ENCODE results near the gene SIGLEC6.

The SIGLEC6 gene

DNA sequence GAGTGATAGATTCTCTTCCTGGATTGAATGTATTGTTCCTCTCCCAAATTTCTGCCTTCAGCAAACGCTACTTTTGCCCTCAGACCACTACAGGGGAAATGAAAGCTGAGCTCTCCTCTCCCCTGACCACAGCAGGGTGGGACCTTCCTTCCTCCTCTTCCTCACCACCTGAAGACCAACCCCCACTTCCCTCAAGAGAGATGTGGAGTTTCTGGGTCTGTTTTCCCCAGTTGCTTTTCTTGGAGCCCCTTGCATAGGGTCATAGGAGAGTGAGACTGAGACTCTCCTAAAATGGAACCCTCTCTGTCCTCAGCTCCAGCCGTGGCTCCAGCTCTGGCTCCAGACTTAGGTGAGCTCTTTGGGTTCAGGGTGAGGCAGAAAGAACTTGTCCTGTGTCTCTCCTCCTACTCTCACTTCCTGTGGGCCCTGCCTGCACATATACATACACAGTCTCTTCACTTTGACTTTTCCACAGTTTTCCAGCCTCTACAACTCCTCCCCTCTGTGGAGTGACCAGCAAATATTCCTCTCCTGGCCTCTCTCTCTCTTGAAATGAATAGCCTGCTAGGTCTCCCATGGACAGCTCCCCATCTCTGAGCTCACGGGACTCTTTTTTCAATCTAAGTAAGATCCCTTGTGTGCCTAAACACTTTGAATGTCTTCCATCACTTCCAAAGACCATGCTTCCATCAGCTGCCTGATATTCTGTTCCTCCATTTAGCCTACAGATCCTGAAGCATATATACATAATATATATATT is 20.4 kb upstream of the SIGLEC6 start:
- no peaks in the 10 kb centered on the region for H3K36me3 ChIP-seq (ENCODE audit: control insufficient read depth in 1 of 2, insufficient read depth in 2 of 2, low read length in 2 of 2)
- peaks cover 20% of the 10 kb centered on the region for H3K9me3 ChIP-seq (ENCODE audit: insufficient read depth, low read depth, low read length)
- no peak overlapping the region for H2AFZ ChIP-seq (ENCODE audit: insufficient read depth, low read length, poor library complexity)
- H3K4me2 ChIP-seq (ENCODE audit: low read length), result no peak overlapping the region
- no peak overlapping the region for H3K14ac ChIP-seq (ENCODE audit: low read length)
- H3K79me2 ChIP-seq (ENCODE audit: control insufficient read depth, insufficient read depth, low read length, poor library complexity), result no peaks in the 10 kb centered on the region
- H3K9ac ChIP-seq (ENCODE audit: low read length), result no peak overlapping the region
- no peaks in the 10 kb centered on the region for H3K27me3 ChIP-seq (ENCODE audit: insufficient read depth, low read length)
- no CpG with 5 or more reads among the region's 3 CpGs for WGBS (ENCODE audit: extremely low coverage, insufficient coverage, insufficient read length)
- no peak overlapping the region for H4K91ac ChIP-seq (ENCODE audit: low read depth, low read length)
- H3K23ac ChIP-seq (ENCODE audit: low read length), result no peak overlapping the region
- no peak overlapping the region for H3K4ac ChIP-seq (ENCODE audit: low read depth, low read length)
- H3K27ac ChIP-seq (ENCODE audit: low read depth, low read length), result no peak overlapping the region
- H3K18ac ChIP-seq (ENCODE audit: low read length), result no peak overlapping the region
- H4K8ac ChIP-seq (ENCODE audit: low read depth, low read length), result no peak overlapping the region
- H2BK5ac ChIP-seq (ENCODE audit: low read depth, low read length, poor library complexity), result no peak overlapping the region
- peaks cover 6 to 8% of the 10 kb centered on the region in 2 experiments for H3K4me1 ChIP-seq (ENCODE audit: control insufficient read depth in 1 of 2, insufficient read depth in 2 of 2, low read length in 2 of 2)
- peaks cover 7% of the 10 kb centered on the region for H3K79me1 ChIP-seq (ENCODE audit: low read length)
- no peak for DNase-seq
- no peak overlapping the region for H4K12ac ChIP-seq (ENCODE audit: low read depth, low read length)
- no peak overlapping the region for H2AK5ac ChIP-seq (ENCODE audit: low read length)
- H3K4me3 ChIP-seq (ENCODE audit: low read depth, low read length), result no peak overlapping the region
- H2BK12ac ChIP-seq (ENCODE audit: low read length), result no peak overlapping the region
- no peak overlapping the region for H2BK120ac ChIP-seq (ENCODE audit: insufficient read depth, low read length, poor library complexity)

DNA sequence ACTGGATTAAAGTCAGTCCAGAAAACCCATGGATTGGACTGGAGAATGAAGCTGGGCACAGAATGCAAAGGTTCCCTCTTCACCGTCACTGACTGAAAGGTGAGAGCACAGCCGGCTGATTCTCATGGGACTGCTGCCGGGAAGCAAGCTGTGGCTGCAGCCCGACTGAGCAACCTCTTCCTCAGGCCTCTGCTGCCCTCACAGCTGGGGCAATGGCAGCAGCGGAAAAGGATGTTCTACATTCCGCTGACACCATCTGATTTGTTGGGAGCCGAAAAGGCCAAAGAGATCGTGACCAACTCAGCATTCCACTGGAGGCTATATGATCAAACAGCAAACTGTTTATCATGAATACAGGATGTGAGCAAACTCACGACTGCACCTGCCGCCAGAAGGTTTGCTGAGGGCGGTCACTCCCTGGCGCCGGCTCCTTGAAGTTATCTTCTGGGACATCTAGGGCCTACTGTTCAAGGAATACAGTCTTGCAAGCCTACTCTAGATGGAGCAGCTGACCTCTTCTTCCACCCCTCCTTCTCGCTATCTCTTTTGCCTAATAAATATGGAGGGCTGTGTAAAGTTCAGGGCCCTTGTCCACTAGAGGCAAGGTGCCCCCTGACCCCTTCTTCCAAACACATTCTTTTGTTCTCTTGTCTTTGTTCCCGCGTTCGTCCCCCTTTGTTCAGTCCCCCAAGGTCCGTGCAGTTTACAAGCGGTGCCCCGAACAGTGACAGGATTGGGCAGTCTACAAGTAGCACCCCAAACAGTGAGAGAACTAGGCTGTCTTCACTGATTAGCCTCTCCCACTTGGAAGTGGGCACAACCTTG is 19.6 kb upstream of the SIGLEC6 start:
- no peak overlapping the region for H3K4ac ChIP-seq (ENCODE audit: low read depth, low read length)
- no peak overlapping the region for H3K14ac ChIP-seq (ENCODE audit: low read length)
- peak; percentile 29 to 54 for DNase-seq
- H3K36me3 ChIP-seq (ENCODE audit: control insufficient read depth in 1 of 2, insufficient read depth in 2 of 2, low read length in 2 of 2), result no peaks in the 10 kb centered on the region
- no peak overlapping the region for H2BK5ac ChIP-seq (ENCODE audit: low read depth, low read length, poor library complexity)
- no peak overlapping the region for H3K4me2 ChIP-seq (ENCODE audit: low read length)
- peaks cover 11% of the 10 kb centered on the region for H3K79me1 ChIP-seq (ENCODE audit: low read length)
- WGBS (ENCODE audit: extremely low coverage, insufficient coverage, insufficient read length), result no CpG with 5 or more reads among the region's 20 CpGs
- no peaks in the 10 kb centered on the region for H3K79me2 ChIP-seq (ENCODE audit: control insufficient read depth, insufficient read depth, low read length, poor library complexity)
- no peak overlapping the region for H2AFZ ChIP-seq (ENCODE audit: insufficient read depth, low read length, poor library complexity)
- no peak overlapping the region for H2AK5ac ChIP-seq (ENCODE audit: low read length)
- H3K23ac ChIP-seq (ENCODE audit: low read length), result no peak overlapping the region
- H4K12ac ChIP-seq (ENCODE audit: low read depth, low read length), result no peak overlapping the region
- no peak overlapping the region for H3K4me3 ChIP-seq (ENCODE audit: low read depth, low read length)
- H2BK120ac ChIP-seq (ENCODE audit: insufficient read depth, low read length, poor library complexity), result no peak overlapping the region
- peaks cover 24% of the 10 kb centered on the region for H3K9me3 ChIP-seq (ENCODE audit: insufficient read depth, low read depth, low read length)
- H3K18ac ChIP-seq (ENCODE audit: low read length), result no peak overlapping the region
- no peak overlapping the region for H3K9ac ChIP-seq (ENCODE audit: low read length)
- H3K27ac ChIP-seq (ENCODE audit: low read depth, low read length), result no peak overlapping the region
- peaks cover 10 to 11% of the 10 kb centered on the region in 2 experiments for H3K4me1 ChIP-seq (ENCODE audit: control insufficient read depth in 1 of 2, insufficient read depth in 2 of 2, low read length in 2 of 2)
- no peaks in the 10 kb centered on the region for H3K27me3 ChIP-seq (ENCODE audit: insufficient read depth, low read length)
- no peak overlapping the region for H4K8ac ChIP-seq (ENCODE audit: low read depth, low read length)
- H4K91ac ChIP-seq (ENCODE audit: low read depth, low read length), result peak overlapping the region; percentile 36
- no peak overlapping the region for H2BK12ac ChIP-seq (ENCODE audit: low read length)

DNA sequence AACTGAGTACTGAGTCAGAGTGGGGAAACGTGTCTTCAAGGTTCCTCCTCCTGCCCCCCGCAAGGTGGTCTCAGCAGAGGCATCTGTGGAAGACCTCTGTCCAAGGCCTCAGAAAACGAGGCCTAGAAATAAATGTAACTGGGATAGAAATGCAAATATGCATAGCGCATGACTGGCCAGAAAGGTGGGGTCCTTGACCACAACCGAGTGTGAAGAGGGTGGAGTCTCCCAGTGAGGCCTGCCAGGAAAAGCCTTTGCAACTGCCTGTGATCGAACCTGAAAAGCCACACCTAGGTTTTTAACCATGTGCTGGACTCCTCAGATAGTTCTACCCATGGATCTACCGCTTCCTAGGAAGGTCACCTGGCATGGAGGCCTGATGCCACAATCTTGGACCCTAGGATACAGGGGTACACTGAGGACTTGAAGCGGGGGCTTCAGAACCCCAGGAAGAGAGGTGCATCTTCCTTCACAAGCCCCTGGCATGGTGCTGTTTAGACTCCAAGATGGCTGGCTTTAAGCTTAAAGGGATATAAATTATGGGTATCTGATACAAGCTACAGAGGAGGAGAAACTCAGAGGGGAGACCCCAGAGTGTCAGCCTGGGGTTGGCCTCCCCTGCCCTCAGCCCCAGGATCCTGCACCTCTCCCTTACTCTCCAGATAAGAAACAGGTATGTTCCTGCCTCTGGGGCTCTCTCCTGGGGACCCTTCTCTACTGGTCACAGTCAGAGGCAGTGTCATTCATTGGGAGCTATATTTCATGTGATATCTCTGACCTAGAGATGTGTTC is 18.3 kb upstream of the SIGLEC6 start:
- no peak for DNase-seq
- Histone ChIP-seq H3K9me3 (ENCODE audit: insufficient read depth, low read depth, low read length) (peaks cover 30% of the 10 kb centered on the region), H2BK120ac (ENCODE audit: insufficient read depth, low read length, poor library complexity) (no peak overlapping the region), H3K9ac (ENCODE audit: low read length) (no peak overlapping the region), H2BK5ac (ENCODE audit: low read depth, low read length, poor library complexity) (no peak overlapping the region), H3K27ac (ENCODE audit: low read depth, low read length) (no peak overlapping the region), H3K14ac (ENCODE audit: low read length) (no peak overlapping the region), H4K12ac (ENCODE audit: low read depth, low read length) (no peak overlapping the region), H3K79me1 (ENCODE audit: low read length) (peaks cover 13% of the 10 kb centered on the region), H2BK12ac (ENCODE audit: low read length) (peak overlapping the region; percentile 12), H3K23ac (ENCODE audit: low read length) (no peak overlapping the region), H3K79me2 (ENCODE audit: control insufficient read depth, insufficient read depth, low read length, poor library complexity) (no peaks in the 10 kb centered on the region), H4K8ac (ENCODE audit: low read depth, low read length) (no peak overlapping the region), H2AK5ac (ENCODE audit: low read length) (no peak overlapping the region), H3K4me2 (ENCODE audit: low read length) (no peak overlapping the region), H3K27me3 (ENCODE audit: insufficient read depth, low read length) (no peaks in the 10 kb centered on the region), H3K4me1 (ENCODE audit: control insufficient read depth in 1 of 2, insufficient read depth in 2 of 2, low read length in 2 of 2) (peaks cover 10 to 11% of the 10 kb centered on the region in 2 experiments), H3K36me3 (ENCODE audit: control insufficient read depth in 1 of 2, insufficient read depth in 2 of 2, low read length in 2 of 2) (no peaks in the 10 kb centered on the region), H3K18ac (ENCODE audit: low read length) (no peak overlapping the region), H4K91ac (ENCODE audit: low read depth, low read length) (peak overlapping the region; percentile 91), H2AFZ (ENCODE audit: insufficient read depth, low read length, poor library complexity) (no peak overlapping the region), H3K4me3 (ENCODE audit: low read depth, low read length) (no peak overlapping the region), H3K4ac (ENCODE audit: low read depth, low read length) (no peak overlapping the region)
- no CpG with 5 or more reads among the region's 8 CpGs for WGBS (ENCODE audit: extremely low coverage, insufficient coverage, insufficient read length)

DNA sequence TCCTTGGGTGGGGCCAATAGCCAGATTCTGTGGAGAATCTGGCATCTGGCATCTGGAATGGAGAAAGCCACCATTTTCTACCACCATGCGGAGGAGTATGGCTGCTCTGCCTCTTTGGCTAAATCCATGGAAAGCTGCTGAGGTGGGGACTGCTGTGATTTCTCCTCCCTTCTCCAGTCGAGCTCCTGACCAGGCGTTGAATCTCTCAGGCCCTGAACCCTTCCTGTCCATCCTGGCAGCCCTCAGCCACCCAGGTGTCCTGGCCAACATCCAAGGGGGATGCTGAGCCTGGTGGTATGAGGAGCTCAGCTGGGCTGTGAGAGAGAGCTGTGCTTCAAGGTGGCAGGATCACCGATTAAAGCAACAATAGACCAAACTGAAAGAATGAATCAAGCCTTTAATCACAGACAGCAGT is 17.4 kb upstream of the SIGLEC6 start:
- H3K79me2 ChIP-seq (ENCODE audit: control insufficient read depth, insufficient read depth, low read length, poor library complexity), result no peaks in the 10 kb centered on the region
- H4K8ac ChIP-seq (ENCODE audit: low read depth, low read length), result no peak overlapping the region
- WGBS (ENCODE audit: extremely low coverage, insufficient coverage, insufficient read length), result no CpG with 5 or more reads among the region's 4 CpGs
- peak overlapping the region; percentile 91 for H4K91ac ChIP-seq (ENCODE audit: low read depth, low read length)
- H2BK5ac ChIP-seq (ENCODE audit: low read depth, low read length, poor library complexity), result peak overlapping the region; percentile 26
- peaks cover 36% of the 10 kb centered on the region for H3K9me3 ChIP-seq (ENCODE audit: insufficient read depth, low read depth, low read length)
- no peak overlapping the region for H3K27ac ChIP-seq (ENCODE audit: low read depth, low read length)
- no peak overlapping the region for H3K4me3 ChIP-seq (ENCODE audit: low read depth, low read length)
- H2BK12ac ChIP-seq (ENCODE audit: low read length), result peak overlapping the region; percentile 20
- H2BK120ac ChIP-seq (ENCODE audit: insufficient read depth, low read length, poor library complexity), result peak overlapping the region; percentile 33
- H3K36me3 ChIP-seq (ENCODE audit: control insufficient read depth in 1 of 2, insufficient read depth in 2 of 2, low read length in 2 of 2), result no peaks in the 10 kb centered on the region
- H2AFZ ChIP-seq (ENCODE audit: insufficient read depth, low read length, poor library complexity), result no peak overlapping the region
- no peak overlapping the region for H4K12ac ChIP-seq (ENCODE audit: low read depth, low read length)
- no peak overlapping the region for H3K4ac ChIP-seq (ENCODE audit: low read depth, low read length)
- H3K79me1 ChIP-seq (ENCODE audit: low read length), result peaks cover 13% of the 10 kb centered on the region
- no peak overlapping the region for H3K14ac ChIP-seq (ENCODE audit: low read length)
- peaks cover 10 to 11% of the 10 kb centered on the region in 2 experiments for H3K4me1 ChIP-seq (ENCODE audit: control insufficient read depth in 1 of 2, insufficient read depth in 2 of 2, low read length in 2 of 2)
- no peak overlapping the region for H3K4me2 ChIP-seq (ENCODE audit: low read length)
- DNase-seq, result no peak
- no peak overlapping the region for H3K23ac ChIP-seq (ENCODE audit: low read length)
- H2AK5ac ChIP-seq (ENCODE audit: low read length), result no peak overlapping the region
- no peak overlapping the region for H3K18ac ChIP-seq (ENCODE audit: low read length)
- no peaks in the 10 kb centered on the region for H3K27me3 ChIP-seq (ENCODE audit: insufficient read depth, low read length)
- no peak overlapping the region for H3K9ac ChIP-seq (ENCODE audit: low read length)

All from trophoblast cell (in vitro differentiated cells and primary cell).